ENCODE results near the gene CHD5.

The CHD5 gene

DNA sequence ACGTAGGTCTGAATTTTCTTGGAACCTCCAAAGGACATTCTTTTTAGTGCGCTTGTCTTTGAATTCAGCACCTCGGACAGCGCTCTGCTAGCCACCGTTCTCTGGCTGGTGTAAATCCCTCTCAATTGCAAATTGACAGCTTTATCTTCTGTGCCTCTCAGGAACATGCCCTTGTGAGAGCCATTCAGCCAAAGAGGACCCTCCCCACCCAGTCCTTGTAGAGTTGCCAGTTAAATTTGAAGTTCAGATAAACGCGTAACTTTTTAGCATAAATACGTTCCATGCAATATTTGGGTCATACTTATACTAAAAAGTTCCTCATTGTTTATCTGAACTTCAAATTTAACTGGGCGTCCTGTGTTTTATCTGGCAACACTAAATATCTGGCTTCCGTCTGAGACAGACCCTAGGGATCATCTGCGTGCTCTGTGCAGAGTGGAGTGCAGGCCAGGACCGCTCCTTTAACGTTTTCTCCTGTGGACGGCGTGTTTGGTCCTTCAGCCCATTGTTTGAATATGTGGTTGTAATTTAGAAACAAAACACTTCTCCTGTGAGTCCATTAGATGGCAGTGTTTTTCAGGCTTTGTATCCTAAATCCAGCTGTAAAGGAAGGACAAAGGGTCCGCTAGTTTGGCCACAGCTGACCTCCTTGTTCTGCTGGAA, 127.4 kb downstream of the CHD5 start:
- FAIRE-seq, result peak; percentile 78

All from G401.6 (cell line).